HCT116 (cell line): ENCODE measurements around the gene DNAH10. TPM values are rescaled to one million over a fixed set of nuclear protein-coding genes. Genes with fewer than 3 reads are reported as not detected.

Source experiments
- ATAC-seq: fragments of 200-7000 bp; cut with Tn5 transposase; 2 replicates; pipeline ENCODE4 v1.9.1; 2020; ENCODE audit warnings: mild to moderate bottlenecking, moderate library complexity
- BruUV-seq: library from RNA; stranded (reverse); fragments of 400-500 nt; replicated peaks from 2 replicates; lab custom pipeline; 2021; lab: Mats Ljungman, UMichigan
- CTCF ChIA-PET: fragments of 300-600 bp; sonication (Branson Sonifier 250); formaldehyde crosslinking; loops from one replicate; lab custom pipeline; 2021; ENCODE audit warnings: antibody characterized with exemption; lab: Charles Lee
- POLR2A ChIA-PET: fragments of 300-600, 350-600 bp; sonication (Branson Sonifier 250); formaldehyde crosslinking; loops from one replicate; lab custom pipeline; 2021; ENCODE audit warnings: antibody characterized with exemption; lab: Charles Lee
- RAD21 ChIA-PET, 2 experiments: fragments of 300-600 bp; sonication (Branson Sonifier 250); formaldehyde crosslinking; loops; one replicate each; lab custom pipeline; 2023; ENCODE audit warnings: low total read pairs in 2 of 2; ENCODE audit not compliant: uncharacterized antibody in 2 of 2, unreplicated experiment in 2 of 2, low non-redundant PET in 1 of 2; lab: Charles Lee
- DNase-seq: peaks from one replicate; pipeline ENCODE4 v3.0.0-alpha.2; 2010; ENCODE audit warnings: low read depth, low spot score
- H2AFZ ChIP-seq: fragments of 200-600 bp; shearing (Covaris generic), sonication (generic); 2 replicates; pipeline ENCODE4 v1.6.1; 2017; ENCODE audit warnings: low read depth, mixed run types, mixed read lengths, antibody characterized with exemption, low read length; ENCODE audit not compliant: poor library complexity, severe bottlenecking
- H3K27ac ChIP-seq: 2 replicates; pipeline ENCODE4 v1.5.1; 2012; ENCODE audit warnings: low read depth, low read length
- H3K27me3 ChIP-seq: fragments of 200-600 bp; sonication (generic); 2 replicates; pipeline ENCODE4 v1.6.1; 2016; ENCODE audit warnings: mixed run types, low read length, mixed read lengths; ENCODE audit not compliant: insufficient read depth
- H3K36me3 ChIP-seq, 2 experiments: fragments of 200-500 bp in 1 of 2; fragments of 200-600 bp in 1 of 2; sonication (Bioruptor generic) in 1 of 2; sonication (generic) in 1 of 2; 2 replicates each; pipeline versions ENCODE4 v1.5.1 to v1.6.1; 2014 to 2016; ENCODE audit warnings: low read length in 2 of 2, inconsistent platforms in 1 of 2, mixed read lengths in 1 of 2, mixed run types in 1 of 2; ENCODE audit not compliant: insufficient read depth in 2 of 2, control insufficient read depth in 1 of 2
- H3K4me1 ChIP-seq, 2 experiments: fragments of 200-600 bp in 1 of 2; sonication (generic) in 1 of 2; 2 replicates each; pipeline versions ENCODE4 v1.5.1 to v1.6.1; 2012 to 2017; ENCODE audit warnings: low read length in 2 of 2, inconsistent platforms in 1 of 2, mild to moderate bottlenecking in 1 of 2, mixed read lengths in 1 of 2, mixed run types in 1 of 2, moderate library complexity in 1 of 2; ENCODE audit not compliant: insufficient read depth in 2 of 2, control insufficient read depth in 1 of 2
- H3K4me2 ChIP-seq: fragments of 200-600 bp; sonication (generic); 2 replicates; pipeline ENCODE4 v1.6.1; 2017; ENCODE audit warnings: mixed run types, low read length, mixed read lengths
- H3K4me3 ChIP-seq, 2 experiments: fragments of 200-600 bp in 1 of 2; sonication (generic) in 1 of 2; replicated peaks in 1 of 2; 2 replicates each; pipeline ENCODE4 v1.5.1; 2011 to 2016; ENCODE audit warnings: low read length in 2 of 2, control low read depth in 1 of 2, low read depth in 1 of 2, mild to moderate bottlenecking in 1 of 2, mixed read lengths in 1 of 2, mixed run types in 1 of 2
- H3K79me2 ChIP-seq: fragments of 200-600 bp; sonication (generic); 2 replicates; pipeline ENCODE4 v1.6.1; 2017; ENCODE audit warnings: mild to moderate bottlenecking, mixed run types, low read length, moderate library complexity, mixed read lengths; ENCODE audit not compliant: insufficient read depth
- H3K9ac ChIP-seq: fragments of 200-600 bp; sonication (generic); 2 replicates; pipeline ENCODE4 v1.6.1; 2016; ENCODE audit warnings: low read length, mixed read lengths
- H3K9me2 ChIP-seq: fragments of 200-600 bp; sonication (generic), shearing (Covaris generic); 2 replicates; pipeline ENCODE4 v1.6.1; 2017; ENCODE audit warnings: mixed run types, mild to moderate bottlenecking, moderate library complexity; ENCODE audit not compliant: insufficient read depth
- H3K9me3 ChIP-seq, 2 experiments: fragments of 200-500 bp in 1 of 2; fragments of 200-600 bp in 1 of 2; sonication (Bioruptor generic) in 1 of 2; sonication (generic) in 1 of 2; 2 replicates each; pipeline ENCODE4 v1.6.1; 2014 to 2017; ENCODE audit warnings: low read length in 2 of 2, mixed read lengths in 2 of 2, inconsistent platforms in 1 of 2, low read depth in 1 of 2, mild to moderate bottlenecking in 1 of 2, mixed run types in 1 of 2, moderate library complexity in 1 of 2; ENCODE audit not compliant: control insufficient read depth in 1 of 2, insufficient read depth in 1 of 2
- H4K20me1 ChIP-seq: fragments of 200-600 bp; sonication (generic), shearing (Covaris generic); 2 replicates; pipeline ENCODE4 v1.6.1; 2017; ENCODE audit warnings: mixed run types, mild to moderate bottlenecking, moderate library complexity; ENCODE audit not compliant: insufficient read depth
- CBX3 ChIP-seq: IDR thresholded peaks from 2 replicates; pipeline ENCODE4 v1.6.1; 2012; ENCODE audit warnings: low read depth
- CTCF ChIP-seq, 3 experiments: fragments of 200-600 bp in 1 of 3; sonication (generic) in 1 of 3; IDR thresholded peaks in 2 of 3; conservative IDR thresholded peaks in 1 of 3; 2 replicates each; pipeline ENCODE4 v1.5.1; 2012 to 2017; ENCODE audit warnings: low read depth in 2 of 3, low read length in 2 of 3, antibody characterized with exemption in 1 of 3, borderline replicate concordance in 1 of 3, control low read depth in 1 of 3, mild to moderate bottlenecking in 1 of 3, mixed read lengths in 1 of 3, mixed run types in 1 of 3, moderate library complexity in 1 of 3; ENCODE audit not compliant: insufficient read depth in 1 of 3
- ELF1 ChIP-seq: IDR thresholded peaks from 2 replicates; pipeline ENCODE4 v1.6.1; 2012; ENCODE audit warnings: low read depth, borderline replicate concordance
- EZH2phosphoT487 ChIP-seq: fragments of 200-600 bp; IDR thresholded peaks from 2 replicates; pipeline ENCODE4 v1.6.1; 2018; ENCODE audit warnings: antibody characterized with exemption, borderline replicate concordance
- JUND ChIP-seq: IDR thresholded peaks from 2 replicates; pipeline ENCODE4 v1.6.1; 2012
- POLR2A ChIP-seq: IDR thresholded peaks from 2 replicates; pipeline ENCODE4 v1.7.0; 2011; ENCODE audit warnings: borderline replicate concordance; ENCODE audit not compliant: insufficient read depth, insufficient read length; ENCODE audit errors: extremely low read depth
- RAD21 ChIP-seq: IDR thresholded peaks from 2 replicates; pipeline ENCODE4 v1.6.1; 2012; ENCODE audit warnings: low read depth, mild to moderate bottlenecking
- SIN3A ChIP-seq: IDR thresholded peaks from 2 replicates; pipeline ENCODE4 v1.6.1; 2012; ENCODE audit warnings: low read depth
- SP1 ChIP-seq: IDR thresholded peaks from 2 replicates; pipeline ENCODE4 v1.6.1; 2012; ENCODE audit warnings: low read depth
- YY1 ChIP-seq: IDR thresholded peaks from 2 replicates; pipeline ENCODE4 v1.6.1; 2011; ENCODE audit warnings: low read length, low read depth, moderate library complexity, mild to moderate bottlenecking; ENCODE audit not compliant: insufficient replicate concordance; ENCODE audit errors: extremely low read depth
- ZFX ChIP-seq: fragments of 450-650 bp; IDR thresholded peaks from 2 replicates; pipeline ENCODE4 v1.6.1; 2017
- intact Hi-C: fragments of 100-400 bp; cut with micrococcal nuclease; formaldehyde crosslinking; loops from 2 replicates; pipeline ENCODE4 v1.10.0; 2022
- total RNA-seq: library from RNA; stranded (reverse); gene quantifications from one replicate; pipeline ENCODE4 v1.2.1, GENCODE V29; 2021; ENCODE audit not compliant: unreplicated experiment
- TF ChIP-seq, protein P1 (sequence below): IDR thresholded peaks from 2 replicates; pipeline ENCODE4 v1.6.1; 2012
- TF ChIP-seq, protein P2 (sequence below): IDR thresholded peaks from 2 replicates; pipeline ENCODE4 v1.6.1; 2012

The DNAH10 gene
- total RNA-seq, 1 experiment from 2014 or later = 1.3 TPM

DNA sequence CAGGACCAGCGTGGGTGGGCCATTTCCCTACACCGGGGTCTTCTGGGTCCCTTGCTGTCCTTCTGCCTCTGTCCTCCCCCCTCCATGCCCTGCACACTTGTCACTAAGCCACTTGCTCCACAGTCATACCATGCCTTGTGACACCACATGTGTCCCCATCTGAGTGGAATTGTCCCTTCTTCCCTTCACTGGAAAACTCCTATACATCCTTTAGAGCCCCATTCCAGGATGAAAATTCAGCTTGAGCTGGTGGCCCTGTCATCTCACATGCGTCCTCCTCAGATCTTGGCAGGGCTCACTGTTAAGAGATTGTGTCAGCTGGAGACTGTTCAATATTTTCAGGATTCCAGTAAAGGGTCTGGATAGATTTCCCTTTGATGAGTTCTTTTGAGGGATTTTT, 87.4 kb downstream of the DNAH10 start:
- BruUV-seq = no TSS peak
- no peaks in the 10 kb centered on the region for H3K9me2 ChIP-seq
- H3K79me2 ChIP-seq = no peaks in the 10 kb centered on the region
- no peaks in the 10 kb centered on the region for H3K9me3 ChIP-seq
- POLR2A ChIA-PET = no interaction called here
- no peak for ATAC-seq
- no peaks in the 10 kb centered on the region for H4K20me1 ChIP-seq
- intact Hi-C loops = no loop called here
- DNase-seq = no peak
- no peak overlapping the region for H3K27ac ChIP-seq
- no peak overlapping the region for H3K4me2 ChIP-seq
- RAD21 ChIA-PET = no interaction called here
- H2AFZ ChIP-seq = no peak overlapping the region
- H3K4me1 ChIP-seq = no peaks in the 10 kb centered on the region
- TF ChIP-seq, protein P1, sequence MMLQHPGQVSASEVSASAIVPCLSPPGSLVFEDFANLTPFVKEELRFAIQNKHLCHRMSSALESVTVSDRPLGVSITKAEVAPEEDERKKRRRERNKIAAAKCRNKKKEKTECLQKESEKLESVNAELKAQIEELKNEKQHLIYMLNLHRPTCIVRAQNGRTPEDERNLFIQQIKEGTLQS = no peak
- TF ChIP-seq ELF1 = no peak
- no peak for TF ChIP-seq EZH2phosphoT487
- no peak for TF ChIP-seq ZFX
- TF ChIP-seq YY1 = no peak
- TF ChIP-seq CTCF (IDR thresholded peaks at IDR 0.05 in 2 of 3, conservative IDR thresholded peaks at IDR 0.05 in 1 of 3; ENCODE audit: borderline replicate concordance in 1 of 3, insufficient read depth in 1 of 3, low read depth in 2 of 3, low read length in 2 of 3) = no peak
- TF ChIP-seq POLR2A = no peak
- TF ChIP-seq SIN3A = no peak
- no peak for TF ChIP-seq CBX3
- TF ChIP-seq SP1 = no peak
- no peak for TF ChIP-seq RAD21
- TF ChIP-seq, protein P2, sequence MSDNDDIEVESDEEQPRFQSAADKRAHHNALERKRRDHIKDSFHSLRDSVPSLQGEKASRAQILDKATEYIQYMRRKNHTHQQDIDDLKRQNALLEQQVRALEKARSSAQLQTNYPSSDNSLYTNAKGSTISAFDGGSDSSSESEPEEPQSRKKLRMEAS = no peak
- TF ChIP-seq JUND = no peak
- H3K4me3 ChIP-seq = no peak overlapping the region
- H3K27me3 ChIP-seq = no peaks in the 10 kb centered on the region
- no peak overlapping the region for H3K9ac ChIP-seq
- no peaks in the 10 kb centered on the region for H3K36me3 ChIP-seq
- CTCF ChIA-PET = no interaction called here
